WTC11 (cell line): ENCODE results near the gene ARHGEF38. TPM values are rescaled to one million over a fixed set of nuclear protein-coding genes. Genes with fewer than 3 reads are reported as not detected.

ENCODE experiments used
- ATAC-seq: fragments of 200-7000 bp; cut with Tn5 transposase; 2 replicates; pipeline ENCODE4 v1.10.0; 2021; ENCODE audit warnings: mild to moderate bottlenecking, moderate library complexity
- CTCF ChIA-PET: fragments of 300-600 bp; sonication (Branson Sonifier 250); formaldehyde crosslinking; loops from one replicate; lab custom pipeline; 2021; ENCODE audit warnings: antibody characterized with exemption; lab: Charles Lee
- POLR2A ChIA-PET: fragments of 350-600 bp; sonication (Branson Sonifier 250); formaldehyde crosslinking; loops from one replicate; lab custom pipeline; 2021; ENCODE audit warnings: antibody characterized with exemption; lab: Charles Lee
- DNase-seq: peaks from one replicate; pipeline ENCODE4 v3.0.0; 2021; ENCODE audit warnings: low spot score
- H3K27ac Mint-ChIP-seq: 2 replicates; pipeline ENCODE4 v1.8.0; 2021; ENCODE audit warnings: mixed read lengths
- H3K27me3 Mint-ChIP-seq: 2 replicates; pipeline ENCODE4 v1.8.0; 2021; ENCODE audit warnings: low read depth, mild to moderate bottlenecking, moderate library complexity, mixed read lengths
- H3K36me3 Mint-ChIP-seq: 2 replicates; pipeline ENCODE4 v1.8.0; 2021; ENCODE audit warnings: mixed read lengths
- H3K4me1 Mint-ChIP-seq: 2 replicates; pipeline ENCODE4 v1.8.0; 2022; ENCODE audit warnings: mixed read lengths
- H3K4me3 Mint-ChIP-seq: 2 replicates; pipeline ENCODE4 v1.8.0; 2021; ENCODE audit warnings: mild to moderate bottlenecking, moderate library complexity, mixed read lengths
- H3K9me3 Mint-ChIP-seq: 2 replicates; pipeline ENCODE4 v1.8.0; 2021; ENCODE audit warnings: mixed read lengths
- ATF1 ChIP-seq: sonication (generic); formaldehyde crosslinking; IDR thresholded peaks from 2 replicates; pipeline ENCODE4 v1.8.1; 2023; ENCODE audit warnings: mild to moderate bottlenecking, moderate library complexity, missing genetic modification reagents
- ETV6 ChIP-seq: sonication (generic); formaldehyde crosslinking; IDR thresholded peaks from 2 replicates; pipeline ENCODE4 v1.8.1; 2022; ENCODE audit warnings: mild to moderate bottlenecking, missing genetic modification reagents
- KAT7 ChIP-seq: sonication (generic); formaldehyde crosslinking; IDR thresholded peaks from 2 replicates; pipeline ENCODE4 v1.8.1; 2023; ENCODE audit warnings: missing genetic modification reagents, mild to moderate bottlenecking, borderline replicate concordance
- RELA ChIP-seq: sonication (generic); formaldehyde crosslinking; IDR thresholded peaks from 2 replicates; pipeline ENCODE4 v1.8.1; 2022; ENCODE audit warnings: missing genetic modification reagents, mild to moderate bottlenecking, borderline replicate concordance
- SMAD4 ChIP-seq: sonication (generic); formaldehyde crosslinking; IDR thresholded peaks from 2 replicates; pipeline ENCODE4 v1.8.0; 2022; ENCODE audit warnings: mild to moderate bottlenecking, missing genetic modification reagents
- TEAD1 ChIP-seq: sonication (generic); formaldehyde crosslinking; IDR thresholded peaks from 2 replicates; pipeline ENCODE4 v1.8.0; 2022; ENCODE audit warnings: mild to moderate bottlenecking, missing genetic modification reagents
- TP53 ChIP-seq: sonication (generic); formaldehyde crosslinking; IDR thresholded peaks from 2 replicates; pipeline ENCODE4 v1.8.1; 2023; ENCODE audit warnings: mild to moderate bottlenecking, missing genetic modification reagents
- ZBTB21 ChIP-seq: sonication (generic); formaldehyde crosslinking; IDR thresholded peaks from 2 replicates; pipeline ENCODE4 v1.8.1; 2023; ENCODE audit warnings: mild to moderate bottlenecking, missing genetic modification reagents, borderline replicate concordance
- ZNF138 ChIP-seq: sonication (generic); formaldehyde crosslinking; conservative IDR thresholded peaks from 2 replicates; pipeline ENCODE4 v1.8.1; 2022; ENCODE audit warnings: mild to moderate bottlenecking, moderate library complexity, missing genetic modification reagents
- ZNF219 ChIP-seq: sonication (generic); formaldehyde crosslinking; IDR thresholded peaks from 2 replicates; pipeline ENCODE4 v1.8.0; 2023; ENCODE audit warnings: missing genetic modification reagents, mild to moderate bottlenecking, borderline replicate concordance
- ZNF232 ChIP-seq: sonication (generic); formaldehyde crosslinking; IDR thresholded peaks from 2 replicates; pipeline ENCODE4 v1.8.0; 2022; ENCODE audit warnings: mild to moderate bottlenecking, missing genetic modification reagents
- ZNF263 ChIP-seq: sonication (generic); formaldehyde crosslinking; IDR thresholded peaks from 2 replicates; pipeline ENCODE4 v1.8.1; 2022; ENCODE audit warnings: low read depth, mild to moderate bottlenecking, moderate library complexity, missing genetic modification reagents
- total RNA-seq: library from RNA; stranded (reverse); gene quantifications from 3 replicates; pipeline ENCODE4 v1.2.3, GENCODE V29; 2021
- TF ChIP-seq, protein P1 (sequence below): sonication (generic); formaldehyde crosslinking; IDR thresholded peaks from 2 replicates; pipeline ENCODE4 v1.8.1; 2023; ENCODE audit warnings: mild to moderate bottlenecking, missing genetic modification reagents, moderate library complexity
- TF ChIP-seq, protein P2 (sequence below): fragments of 250-450 bp; sonication (Bioruptor Pico); conservative IDR thresholded peaks from 2 replicates; pipeline ENCODE4 v1.9.0; 2021; ENCODE audit warnings: mild to moderate bottlenecking
- TF ChIP-seq, protein P3 (sequence below): fragments of 250-450 bp; sonication (Bioruptor Pico); IDR thresholded peaks from 2 replicates; pipeline ENCODE4 v1.9.0; 2021; ENCODE audit warnings: moderate library complexity, mild to moderate bottlenecking, inconsistent platforms, borderline replicate concordance
- TF ChIP-seq, protein P4 (sequence below): sonication (generic); formaldehyde crosslinking; IDR thresholded peaks from 2 replicates; pipeline ENCODE4 v1.8.0; 2023; ENCODE audit warnings: mild to moderate bottlenecking, missing genetic modification reagents
- TF ChIP-seq, protein P5 (sequence below): sonication (generic); formaldehyde crosslinking; IDR thresholded peaks from 2 replicates; pipeline ENCODE4 v1.8.0; 2023; ENCODE audit warnings: missing genetic modification reagents
- TF ChIP-seq, protein P6 (sequence below): sonication (generic); formaldehyde crosslinking; IDR thresholded peaks from 2 replicates; pipeline ENCODE4 v1.8.1; 2022; ENCODE audit warnings: mild to moderate bottlenecking, missing genetic modification reagents, moderate library complexity, borderline replicate concordance
- TF ChIP-seq, protein P7 (sequence below): sonication (generic); formaldehyde crosslinking; IDR thresholded peaks from 2 replicates; pipeline ENCODE4 v1.8.0; 2022; ENCODE audit warnings: mild to moderate bottlenecking, missing genetic modification reagents
- TF ChIP-seq, protein P8 (sequence below): sonication (generic); formaldehyde crosslinking; conservative IDR thresholded peaks from 2 replicates; pipeline ENCODE4 v1.8.1; 2022; ENCODE audit warnings: mild to moderate bottlenecking, missing genetic modification reagents

Gene ARHGEF38
- total RNA-seq, 1 experiment from 2014 or later, result not detected

DNA sequence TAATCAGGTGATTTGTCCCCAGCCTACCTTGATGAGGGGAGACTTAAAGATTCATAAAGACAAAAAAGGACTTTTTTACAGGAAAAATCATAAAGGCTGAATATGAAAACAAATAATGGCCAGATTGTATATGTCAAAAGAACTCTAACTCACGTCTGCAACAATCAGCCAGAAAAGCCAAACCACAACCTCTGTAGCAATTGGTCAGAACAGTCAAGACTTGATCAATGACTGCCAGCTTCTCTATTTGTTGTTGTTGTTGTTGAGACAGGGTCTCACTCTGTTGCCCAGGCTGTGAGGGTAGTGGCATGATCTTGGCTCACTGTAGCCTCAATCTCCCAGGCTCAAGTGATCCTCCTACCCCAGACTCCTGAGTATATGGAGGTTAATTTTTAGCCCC, 42.7 kb upstream of the ARHGEF38 start:
- POLR2A ChIA-PET, result no interaction called here
- Mint-ChIP-seq H3K9me3 (peaks cover 26% of the 10 kb centered on the region), H3K36me3 (no peaks in the 10 kb centered on the region), H3K27me3 (no peaks in the 10 kb centered on the region), H3K4me1 (no peaks in the 10 kb centered on the region), H3K4me3 (no peak overlapping the region), H3K27ac (no peak overlapping the region)
- TF ChIP-seq ZNF232 (CRISPR knock-in tag) (no peak), TP53 (CRISPR knock-in tag) (no peak), ZNF219 (CRISPR knock-in tag) (no peak), ZBTB21 (CRISPR knock-in tag) (no peak), TEAD1 (no peak), ETV6 (CRISPR knock-in tag) (no peak), ATF1 (CRISPR knock-in tag) (no peak), ZNF263 (CRISPR knock-in tag) (no peak)
- TF ChIP-seq, protein P1, sequence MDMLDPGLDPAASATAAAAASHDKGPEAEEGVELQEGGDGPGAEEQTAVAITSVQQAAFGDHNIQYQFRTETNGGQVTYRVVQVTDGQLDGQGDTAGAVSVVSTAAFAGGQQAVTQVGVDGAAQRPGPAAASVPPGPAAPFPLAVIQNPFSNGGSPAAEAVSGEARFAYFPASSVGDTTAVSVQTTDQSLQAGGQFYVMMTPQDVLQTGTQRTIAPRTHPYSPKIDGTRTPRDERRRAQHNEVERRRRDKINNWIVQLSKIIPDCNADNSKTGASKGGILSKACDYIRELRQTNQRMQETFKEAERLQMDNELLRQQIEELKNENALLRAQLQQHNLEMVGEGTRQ (CRISPR knock-in tag), result no peak
- TF ChIP-seq, protein P2, sequence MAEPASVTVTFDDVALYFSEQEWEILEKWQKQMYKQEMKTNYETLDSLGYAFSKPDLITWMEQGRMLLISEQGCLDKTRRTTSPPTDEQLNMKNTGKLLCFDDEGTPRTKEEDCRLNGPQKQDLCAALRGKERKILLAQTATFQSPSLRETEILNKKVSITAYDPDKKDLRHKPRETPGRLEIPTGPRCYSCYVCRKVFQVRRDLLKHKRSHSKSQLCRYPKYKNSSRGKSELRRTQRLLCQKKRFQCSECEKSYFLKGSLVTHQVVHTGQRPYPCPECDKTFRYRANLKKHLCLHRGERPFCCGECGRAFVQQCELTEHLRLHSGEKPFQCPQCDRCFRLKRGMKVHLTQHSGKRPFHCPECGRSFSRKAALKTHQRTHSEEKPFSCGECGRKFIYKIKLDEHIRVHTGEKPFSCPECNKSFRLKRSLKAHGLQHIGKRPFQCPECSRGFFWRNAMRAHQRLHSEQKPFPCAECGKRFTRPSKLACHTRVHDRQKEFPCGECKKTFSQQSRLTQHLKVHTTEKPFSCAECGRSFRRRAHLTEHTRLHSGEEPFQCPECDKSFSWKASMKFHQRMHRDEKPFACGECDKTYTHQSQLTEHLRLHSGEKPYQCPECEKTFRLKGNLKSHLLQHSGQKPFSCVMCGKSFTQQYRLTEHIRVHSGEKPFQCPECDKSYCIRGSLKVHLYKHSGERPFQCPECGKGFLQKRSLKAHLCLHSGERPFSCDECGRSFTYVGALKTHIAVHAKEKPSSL (CRISPR knock-in tag), result no peak
- TF ChIP-seq, protein P3, sequence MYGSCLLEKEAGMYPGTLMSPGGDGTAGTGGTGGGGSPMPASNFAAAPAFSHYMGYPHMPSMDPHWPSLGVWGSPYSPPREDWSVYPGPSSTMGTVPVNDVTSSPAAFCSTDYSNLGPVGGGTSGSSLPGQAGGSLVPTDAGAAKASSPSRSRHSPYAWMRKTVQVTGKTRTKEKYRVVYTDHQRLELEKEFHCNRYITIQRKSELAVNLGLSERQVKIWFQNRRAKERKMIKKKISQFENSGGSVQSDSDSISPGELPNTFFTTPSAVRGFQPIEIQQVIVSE, result no peak
- TF ChIP-seq, protein P4, sequence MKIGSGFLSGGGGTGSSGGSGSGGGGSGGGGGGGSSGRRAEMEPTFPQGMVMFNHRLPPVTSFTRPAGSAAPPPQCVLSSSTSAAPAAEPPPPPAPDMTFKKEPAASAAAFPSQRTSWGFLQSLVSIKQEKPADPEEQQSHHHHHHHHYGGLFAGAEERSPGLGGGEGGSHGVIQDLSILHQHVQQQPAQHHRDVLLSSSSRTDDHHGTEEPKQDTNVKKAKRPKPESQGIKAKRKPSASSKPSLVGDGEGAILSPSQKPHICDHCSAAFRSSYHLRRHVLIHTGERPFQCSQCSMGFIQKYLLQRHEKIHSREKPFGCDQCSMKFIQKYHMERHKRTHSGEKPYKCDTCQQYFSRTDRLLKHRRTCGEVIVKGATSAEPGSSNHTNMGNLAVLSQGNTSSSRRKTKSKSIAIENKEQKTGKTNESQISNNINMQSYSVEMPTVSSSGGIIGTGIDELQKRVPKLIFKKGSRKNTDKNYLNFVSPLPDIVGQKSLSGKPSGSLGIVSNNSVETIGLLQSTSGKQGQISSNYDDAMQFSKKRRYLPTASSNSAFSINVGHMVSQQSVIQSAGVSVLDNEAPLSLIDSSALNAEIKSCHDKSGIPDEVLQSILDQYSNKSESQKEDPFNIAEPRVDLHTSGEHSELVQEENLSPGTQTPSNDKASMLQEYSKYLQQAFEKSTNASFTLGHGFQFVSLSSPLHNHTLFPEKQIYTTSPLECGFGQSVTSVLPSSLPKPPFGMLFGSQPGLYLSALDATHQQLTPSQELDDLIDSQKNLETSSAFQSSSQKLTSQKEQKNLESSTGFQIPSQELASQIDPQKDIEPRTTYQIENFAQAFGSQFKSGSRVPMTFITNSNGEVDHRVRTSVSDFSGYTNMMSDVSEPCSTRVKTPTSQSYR (CRISPR knock-in tag), result no peak
- TF ChIP-seq, protein P5, sequence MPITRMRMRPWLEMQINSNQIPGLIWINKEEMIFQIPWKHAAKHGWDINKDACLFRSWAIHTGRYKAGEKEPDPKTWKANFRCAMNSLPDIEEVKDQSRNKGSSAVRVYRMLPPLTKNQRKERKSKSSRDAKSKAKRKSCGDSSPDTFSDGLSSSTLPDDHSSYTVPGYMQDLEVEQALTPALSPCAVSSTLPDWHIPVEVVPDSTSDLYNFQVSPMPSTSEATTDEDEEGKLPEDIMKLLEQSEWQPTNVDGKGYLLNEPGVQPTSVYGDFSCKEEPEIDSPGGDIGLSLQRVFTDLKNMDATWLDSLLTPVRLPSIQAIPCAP, result no peak
- ATAC-seq (no peak), DNase-seq (no peak)
- CTCF ChIA-PET, result no interaction called here

DNA sequence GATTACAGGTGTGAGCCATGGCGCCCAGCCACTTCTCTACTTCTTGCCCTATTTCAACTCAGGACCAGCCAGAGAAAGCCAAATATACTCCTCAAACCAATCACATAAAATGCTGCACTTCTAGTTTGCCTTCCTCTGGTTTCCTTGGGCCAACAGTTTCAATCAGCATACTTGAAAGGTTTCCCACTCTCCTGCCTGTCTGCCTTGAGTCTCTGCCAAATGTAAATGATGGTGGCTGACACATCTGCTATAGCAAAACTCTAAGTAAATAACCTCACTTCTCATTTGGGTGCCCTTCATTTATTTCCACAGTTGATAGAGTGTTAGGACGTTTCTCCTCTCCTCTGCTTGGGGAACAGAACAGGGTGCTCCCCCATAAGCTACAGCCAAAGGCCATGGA, 42.2 kb upstream of the ARHGEF38 start:
- Mint-ChIP-seq H3K4me3 (no peak overlapping the region), H3K9me3 (peaks cover 31% of the 10 kb centered on the region), H3K4me1 (no peaks in the 10 kb centered on the region), H3K27ac (no peak overlapping the region), H3K36me3 (no peaks in the 10 kb centered on the region), H3K27me3 (peaks cover 1% of the 10 kb centered on the region)
- CTCF ChIA-PET, result no interaction called here
- DNase-seq (no peak), ATAC-seq (no peak)
- POLR2A ChIA-PET, result no interaction called here
- TF ChIP-seq, protein P5, result no peak
- TF ChIP-seq RELA, result no peak
- TF ChIP-seq, protein P6, sequence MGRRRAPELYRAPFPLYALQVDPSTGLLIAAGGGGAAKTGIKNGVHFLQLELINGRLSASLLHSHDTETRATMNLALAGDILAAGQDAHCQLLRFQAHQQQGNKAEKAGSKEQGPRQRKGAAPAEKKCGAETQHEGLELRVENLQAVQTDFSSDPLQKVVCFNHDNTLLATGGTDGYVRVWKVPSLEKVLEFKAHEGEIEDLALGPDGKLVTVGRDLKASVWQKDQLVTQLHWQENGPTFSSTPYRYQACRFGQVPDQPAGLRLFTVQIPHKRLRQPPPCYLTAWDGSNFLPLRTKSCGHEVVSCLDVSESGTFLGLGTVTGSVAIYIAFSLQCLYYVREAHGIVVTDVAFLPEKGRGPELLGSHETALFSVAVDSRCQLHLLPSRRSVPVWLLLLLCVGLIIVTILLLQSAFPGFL, result no peak
- TF ChIP-seq, protein P7, sequence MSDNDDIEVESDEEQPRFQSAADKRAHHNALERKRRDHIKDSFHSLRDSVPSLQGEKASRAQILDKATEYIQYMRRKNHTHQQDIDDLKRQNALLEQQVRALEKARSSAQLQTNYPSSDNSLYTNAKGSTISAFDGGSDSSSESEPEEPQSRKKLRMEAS (CRISPR knock-in tag), result no peak
- no peak for TF ChIP-seq ETV6 (CRISPR knock-in tag)
- TF ChIP-seq KAT7 (CRISPR knock-in tag), result no peak
- TF ChIP-seq, protein P8, sequence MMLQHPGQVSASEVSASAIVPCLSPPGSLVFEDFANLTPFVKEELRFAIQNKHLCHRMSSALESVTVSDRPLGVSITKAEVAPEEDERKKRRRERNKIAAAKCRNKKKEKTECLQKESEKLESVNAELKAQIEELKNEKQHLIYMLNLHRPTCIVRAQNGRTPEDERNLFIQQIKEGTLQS (CRISPR knock-in tag), result no peak
- no peak for TF ChIP-seq SMAD4 (CRISPR knock-in tag)
- no peak for TF ChIP-seq ZNF138 (CRISPR knock-in tag)
